ENCODE results near the gene METTL23. TPM values are rescaled to one million over a fixed set of nuclear protein-coding genes. Genes with fewer than 3 reads are reported as not detected.

METTL23 gene
- total RNA-seq, 1 donor from 2014 or later = 28.2 TPM

- no peak for DNase-seq (ENCODE audit: low spot score, unreplicated experiment)
- no peak for TF ChIP-seq CTCF (IDR thresholded peaks at IDR 0.05; ENCODE audit: unreplicated experiment)
- H3K9me3 Mint-ChIP-seq (ENCODE audit: low read depth) = no peaks in the 10 kb centered on the region
- no peaks in the 10 kb centered on the region for H3K27me3 Mint-ChIP-seq
- peaks cover 28% of the 10 kb centered on the region for H3K4me1 Mint-ChIP-seq (ENCODE audit: low read depth)
- peaks cover 3% of the 10 kb centered on the region for H3K36me3 Mint-ChIP-seq (ENCODE audit: insufficient read depth)
- no peak overlapping the region for H3K27ac Mint-ChIP-seq
- no peak overlapping the region for H3K4me3 Mint-ChIP-seq (ENCODE audit: low read depth)
Measured at GRCh38 chr17:76702076-76702475, 24.6 kb upstream of the METTL23 start.

DNA sequence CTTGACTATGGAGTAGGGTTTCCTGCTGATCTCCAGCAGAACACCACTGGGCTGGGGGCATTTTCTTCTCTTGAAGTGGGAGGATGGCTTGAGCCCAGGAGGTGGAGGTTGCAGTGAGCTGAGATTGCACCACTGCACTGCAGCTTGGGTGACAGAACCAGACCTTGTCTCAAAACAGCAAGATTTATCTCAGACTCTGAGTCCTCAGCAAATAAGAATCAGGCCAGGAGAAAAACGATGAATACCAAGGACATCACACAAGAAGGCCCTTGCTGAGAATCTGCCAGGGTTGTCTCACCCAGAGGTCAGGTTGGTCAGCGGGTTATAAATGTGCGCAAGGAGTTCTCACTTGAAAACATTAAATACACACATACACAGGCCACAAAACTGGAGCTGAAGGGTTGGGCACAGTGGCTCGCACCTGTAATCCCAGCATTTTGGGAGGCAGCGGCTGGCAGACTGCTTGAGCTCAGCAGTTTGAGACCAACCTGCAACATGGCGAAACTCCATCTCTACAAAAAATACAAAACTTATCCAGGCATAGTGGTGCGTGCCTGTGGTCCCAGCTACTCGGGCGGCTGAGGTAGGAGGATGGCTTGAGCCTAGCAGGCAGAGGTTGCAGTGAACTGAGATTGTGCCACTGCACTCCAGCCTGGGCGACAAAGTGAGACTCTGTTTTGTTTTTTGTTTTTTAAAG lies 23.6 kb upstream of the METTL23 start:
- Mint-ChIP-seq H3K9me3 (ENCODE audit: low read depth) (no peaks in the 10 kb centered on the region), H3K36me3 (ENCODE audit: insufficient read depth) (peaks cover 3% of the 10 kb centered on the region), H3K27me3 (no peaks in the 10 kb centered on the region), H3K27ac (no peak overlapping the region), H3K4me1 (ENCODE audit: low read depth) (peaks cover 26% of the 10 kb centered on the region), H3K4me3 (ENCODE audit: low read depth) (no peak overlapping the region)
- no peak for TF ChIP-seq CTCF (IDR thresholded peaks at IDR 0.05; ENCODE audit: unreplicated experiment)
- DNase-seq (ENCODE audit: low spot score, unreplicated experiment) = no peak

DNA sequence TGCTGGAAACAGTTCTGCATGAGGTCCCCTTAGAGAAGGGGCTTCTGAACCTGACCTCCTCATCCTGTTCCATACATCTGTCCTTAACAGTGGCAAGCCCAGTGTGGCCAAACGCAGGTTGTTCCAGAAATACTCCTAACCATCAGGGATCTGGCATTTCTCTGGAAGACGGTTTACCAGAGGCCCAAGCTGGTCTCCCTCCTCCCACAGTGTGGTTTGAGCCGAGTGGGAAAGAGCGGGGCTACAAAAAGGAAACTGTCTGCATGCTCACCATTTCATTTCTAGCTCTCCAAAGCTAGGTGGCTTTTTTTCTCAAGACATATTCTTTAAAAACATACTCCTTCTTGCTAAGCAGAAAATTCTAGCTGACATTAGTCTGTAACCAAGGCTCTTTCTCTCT lies 21.8 kb upstream of the METTL23 start:
- Mint-ChIP-seq H3K4me1 (ENCODE audit: low read depth) (peaks cover 40% of the 10 kb centered on the region), H3K9me3 (ENCODE audit: low read depth) (no peaks in the 10 kb centered on the region), H3K4me3 (ENCODE audit: low read depth) (no peak overlapping the region), H3K27me3 (no peaks in the 10 kb centered on the region), H3K27ac (no peak overlapping the region), H3K36me3 (ENCODE audit: insufficient read depth) (peaks cover 3% of the 10 kb centered on the region)
- DNase-seq (ENCODE audit: low spot score, unreplicated experiment) = no peak
- TF ChIP-seq CTCF (IDR thresholded peaks at IDR 0.05; ENCODE audit: unreplicated experiment) = no peak

DNA sequence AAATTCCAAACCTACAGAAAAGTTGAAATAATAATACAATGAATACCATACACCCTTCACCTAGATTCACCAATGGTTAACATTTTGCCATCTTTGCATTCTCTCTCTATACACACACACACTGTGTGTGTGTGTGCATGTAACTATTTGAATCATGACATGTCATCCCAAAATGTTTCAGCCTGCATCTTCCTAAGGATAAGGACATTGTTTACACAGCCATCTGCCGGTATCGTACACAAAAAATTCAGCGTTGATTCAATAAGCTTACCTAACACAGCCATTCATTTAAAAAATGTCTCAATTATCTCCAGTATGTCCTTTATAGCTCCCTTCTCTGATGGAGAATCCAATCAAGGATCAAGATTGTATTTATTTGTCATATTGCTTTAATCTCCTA lies 19.8 kb upstream of the METTL23 start:
- Mint-ChIP-seq H3K9me3 (ENCODE audit: low read depth) (no peaks in the 10 kb centered on the region), H3K4me1 (ENCODE audit: low read depth) (peaks cover 33% of the 10 kb centered on the region), H3K36me3 (ENCODE audit: insufficient read depth) (peaks cover 3% of the 10 kb centered on the region), H3K27me3 (no peaks in the 10 kb centered on the region), H3K27ac (no peak overlapping the region), H3K4me3 (ENCODE audit: low read depth) (no peak overlapping the region)
- TF ChIP-seq CTCF (IDR thresholded peaks at IDR 0.05; ENCODE audit: unreplicated experiment) = no peak
- no peak for DNase-seq (ENCODE audit: low spot score, unreplicated experiment)

- peak; percentile 38 for DNase-seq (ENCODE audit: low spot score, unreplicated experiment)
- peak overlapping the region; percentile 90 for H3K4me3 Mint-ChIP-seq (ENCODE audit: low read depth)
- no peaks in the 10 kb centered on the region for H3K9me3 Mint-ChIP-seq (ENCODE audit: low read depth)
- H3K27me3 Mint-ChIP-seq = no peaks in the 10 kb centered on the region
- H3K36me3 Mint-ChIP-seq (ENCODE audit: insufficient read depth) = peaks cover 3% of the 10 kb centered on the region
- H3K27ac Mint-ChIP-seq = peak overlapping the region; percentile 98
- H3K4me1 Mint-ChIP-seq (ENCODE audit: low read depth) = peaks cover 31% of the 10 kb centered on the region
- peak; percentile 55 for TF ChIP-seq CTCF (IDR thresholded peaks at IDR 0.05; ENCODE audit: unreplicated experiment)
Measured at GRCh38 chr17:76707985-76708807, 18.4 kb upstream of the METTL23 start.

All from progenitor cell of endocrine pancreas (in vitro differentiated cells).